ENCODE measurements around the gene TGFBR3. TPM values are rescaled to one million over a fixed set of nuclear protein-coding genes. Genes with fewer than 3 reads are reported as not detected.
"Not testable (repeated sequence)": the region's sequence is repeated elsewhere in the genome, so short reads cannot be mapped to it uniquely, and the experiment has no call there.

Gene TGFBR3
- total RNA-seq, 1 donor from 2014 or later = 51.7 TPM

DNA sequence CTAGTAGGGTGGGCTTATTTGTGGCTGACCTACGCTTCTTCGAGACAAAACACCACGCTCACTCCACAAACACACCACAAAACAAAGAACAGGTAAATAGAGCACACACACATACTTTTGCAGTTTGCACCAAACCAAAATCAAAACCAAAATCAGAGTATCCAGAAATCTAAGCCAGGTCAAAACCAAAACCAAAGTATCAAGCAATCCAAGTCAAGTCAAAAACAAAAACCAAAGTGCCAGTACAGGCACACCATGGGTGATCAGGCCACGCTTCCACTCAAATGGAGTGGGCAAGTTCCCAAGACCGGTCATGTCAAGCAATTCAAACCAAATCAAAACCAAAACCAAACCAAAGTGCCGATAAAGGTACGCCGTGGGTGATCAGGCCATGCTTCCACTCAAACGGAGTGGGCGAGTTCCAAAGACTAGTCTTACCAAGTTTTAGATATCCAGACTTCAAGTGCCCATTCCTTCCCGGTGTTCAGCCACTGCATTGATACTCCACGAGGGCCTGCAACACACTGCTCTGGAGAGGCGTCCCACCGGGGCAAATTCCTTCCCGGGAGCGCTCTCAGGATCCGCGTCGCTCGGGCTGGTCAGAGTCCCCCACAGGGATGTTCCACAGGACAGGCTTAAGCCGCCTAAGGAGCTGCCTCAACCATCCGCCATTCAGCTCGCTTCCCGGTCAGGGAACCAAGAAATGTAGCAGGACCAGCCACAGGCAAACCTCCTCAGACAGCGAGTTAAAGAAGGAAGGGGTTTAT is 216.2 kb downstream of the TGFBR3 start:
- intact Hi-C loops (cut with DNase I) = no loop called here
- TF ChIP-seq, protein P1, sequence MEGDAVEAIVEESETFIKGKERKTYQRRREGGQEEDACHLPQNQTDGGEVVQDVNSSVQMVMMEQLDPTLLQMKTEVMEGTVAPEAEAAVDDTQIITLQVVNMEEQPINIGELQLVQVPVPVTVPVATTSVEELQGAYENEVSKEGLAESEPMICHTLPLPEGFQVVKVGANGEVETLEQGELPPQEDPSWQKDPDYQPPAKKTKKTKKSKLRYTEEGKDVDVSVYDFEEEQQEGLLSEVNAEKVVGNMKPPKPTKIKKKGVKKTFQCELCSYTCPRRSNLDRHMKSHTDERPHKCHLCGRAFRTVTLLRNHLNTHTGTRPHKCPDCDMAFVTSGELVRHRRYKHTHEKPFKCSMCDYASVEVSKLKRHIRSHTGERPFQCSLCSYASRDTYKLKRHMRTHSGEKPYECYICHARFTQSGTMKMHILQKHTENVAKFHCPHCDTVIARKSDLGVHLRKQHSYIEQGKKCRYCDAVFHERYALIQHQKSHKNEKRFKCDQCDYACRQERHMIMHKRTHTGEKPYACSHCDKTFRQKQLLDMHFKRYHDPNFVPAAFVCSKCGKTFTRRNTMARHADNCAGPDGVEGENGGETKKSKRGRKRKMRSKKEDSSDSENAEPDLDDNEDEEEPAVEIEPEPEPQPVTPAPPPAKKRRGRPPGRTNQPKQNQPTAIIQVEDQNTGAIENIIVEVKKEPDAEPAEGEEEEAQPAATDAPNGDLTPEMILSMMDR (IDR thresholded peaks at IDR 0.05) = no peak
- Histone ChIP-seq H3K4me1 (no peaks in the 10 kb centered on the region), H3K36me3 (no peaks in the 10 kb centered on the region), H3K9me3 (no peaks in the 10 kb centered on the region), H3K27ac (no peak overlapping the region), H3K4me3 (no peak overlapping the region), H3K27me3 (ENCODE audit: low read depth) (no peaks in the 10 kb centered on the region)
- DNase-seq (no peak), ATAC-seq (no peak)

DNA sequence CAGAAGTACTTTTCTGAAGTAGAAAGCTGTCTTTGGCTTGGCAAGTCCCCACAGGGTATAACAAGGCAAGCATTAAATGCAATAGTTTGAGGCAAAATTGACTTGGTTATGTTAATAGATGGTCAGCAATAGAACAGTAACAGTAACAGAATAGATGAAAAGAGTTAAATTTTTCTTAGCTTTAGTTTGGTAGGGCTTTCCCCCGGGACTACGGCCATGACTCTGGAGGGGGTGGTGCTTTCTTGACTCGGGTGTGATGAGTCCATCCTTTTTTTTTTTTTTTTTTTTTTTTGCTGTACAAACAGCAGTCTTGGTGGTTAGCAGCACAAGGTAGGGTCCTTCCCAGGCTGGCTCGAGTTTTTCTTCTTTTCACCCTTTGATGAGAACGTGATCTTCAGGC is 219.3 kb downstream of the TGFBR3 start:
- H3K36me3 ChIP-seq; ATAC-seq; H3K27ac ChIP-seq; H3K4me3 ChIP-seq; H3K4me1 ChIP-seq; DNase-seq; intact Hi-C loops (cut with DNase I); H3K9me3 ChIP-seq; H3K27me3 ChIP-seq (ENCODE audit: low read depth): not testable (repeated sequence)

DNA sequence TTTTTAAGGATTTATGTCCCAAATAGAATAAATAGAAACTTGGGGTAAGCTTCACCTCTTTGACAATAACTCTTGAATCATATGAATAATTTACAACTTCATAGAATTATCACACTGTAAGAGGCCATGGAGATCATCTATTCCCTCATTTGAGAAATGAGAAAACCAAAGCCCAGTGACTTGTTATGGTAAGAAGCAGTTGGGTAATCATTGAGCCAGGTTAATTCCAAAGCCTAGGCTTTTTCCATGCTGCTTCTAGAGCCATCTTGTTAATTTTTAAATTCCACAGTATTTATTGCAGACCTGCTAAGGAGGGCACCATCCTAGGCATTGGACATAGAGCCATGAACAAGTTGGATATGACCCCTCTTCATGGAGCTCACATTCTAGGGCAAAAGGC is 224.8 kb downstream of the TGFBR3 start:
- no peaks in the 10 kb centered on the region for H3K4me1 ChIP-seq
- intact Hi-C loops (cut with DNase I) = no loop called here
- TF ChIP-seq, protein P1 (IDR thresholded peaks at IDR 0.05) = no peak
- H3K36me3 ChIP-seq = no peaks in the 10 kb centered on the region
- ATAC-seq (no peak), DNase-seq (no peak)
- H3K9me3 ChIP-seq = peaks cover 8% of the 10 kb centered on the region
- no peak overlapping the region for H3K4me3 ChIP-seq
- H3K27ac ChIP-seq = no peak overlapping the region
- no peaks in the 10 kb centered on the region for H3K27me3 ChIP-seq (ENCODE audit: low read depth)

DNA sequence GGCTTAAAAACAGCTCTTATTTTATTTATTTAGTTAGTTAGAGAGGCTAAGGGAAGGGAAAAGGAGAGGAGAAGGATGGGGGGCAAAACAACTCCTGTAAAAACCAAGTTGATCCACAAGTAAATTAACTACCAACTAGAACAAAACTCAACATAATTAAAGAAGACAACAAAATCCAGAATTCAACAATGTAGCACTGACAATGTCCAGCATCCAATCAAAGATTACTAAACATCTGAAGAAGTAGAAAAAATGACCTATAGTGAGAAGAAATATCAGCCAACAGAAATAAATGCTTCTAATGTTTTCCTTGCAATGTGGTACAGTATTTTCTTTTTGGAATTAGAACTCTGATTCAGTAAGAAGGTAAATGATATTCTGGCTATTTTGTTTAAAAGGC is 225.2 kb downstream of the TGFBR3 start:
- H3K27me3 ChIP-seq (ENCODE audit: low read depth) = no peaks in the 10 kb centered on the region
- H3K27ac ChIP-seq = no peak overlapping the region
- TF ChIP-seq, protein P1 (IDR thresholded peaks at IDR 0.05) = no peak
- DNase-seq (no peak), ATAC-seq (no peak)
- H3K36me3 ChIP-seq = no peaks in the 10 kb centered on the region
- peaks cover 8% of the 10 kb centered on the region for H3K9me3 ChIP-seq
- intact Hi-C loops (cut with DNase I) = no loop called here
- no peaks in the 10 kb centered on the region for H3K4me1 ChIP-seq
- H3K4me3 ChIP-seq = no peak overlapping the region

DNA sequence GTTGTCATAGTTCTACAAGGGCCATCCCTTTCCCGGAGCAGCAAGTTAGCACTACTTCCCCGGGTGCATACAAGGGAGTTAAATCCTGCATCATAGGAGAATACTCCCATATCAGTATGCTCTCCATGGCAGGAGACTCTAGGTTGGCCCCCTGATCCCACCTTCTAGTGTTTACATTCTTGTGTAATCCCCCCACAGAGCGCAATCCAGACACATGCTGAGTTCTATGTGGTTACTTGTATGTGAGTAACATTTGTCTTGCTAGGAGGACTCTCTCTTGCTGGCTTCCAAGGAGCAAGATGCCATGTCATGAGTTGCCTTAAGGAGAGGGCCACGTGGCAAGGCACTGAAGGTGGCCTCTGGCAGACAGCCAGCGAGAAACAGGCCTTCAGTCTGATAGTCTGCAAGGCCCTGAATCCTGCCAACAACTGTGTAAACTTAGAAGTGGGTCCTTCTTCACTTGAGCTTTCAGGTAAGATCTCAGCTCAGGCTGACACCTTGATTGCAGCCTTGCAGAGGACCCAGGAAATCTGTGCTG is 230.0 kb downstream of the TGFBR3 start:
- DNase-seq = no peak
- Histone ChIP-seq H3K36me3 (no peaks in the 10 kb centered on the region), H3K4me1 (peaks cover 15% of the 10 kb centered on the region), H3K4me3 (no peak overlapping the region), H3K27me3 (ENCODE audit: low read depth) (no peaks in the 10 kb centered on the region), H3K9me3 (peaks cover 4% of the 10 kb centered on the region), H3K27ac (no peak overlapping the region)
- TF ChIP-seq, protein P1 (IDR thresholded peaks at IDR 0.05) = no peak
- no peak for ATAC-seq
- intact Hi-C loops (cut with DNase I) = no loop called here

DNA sequence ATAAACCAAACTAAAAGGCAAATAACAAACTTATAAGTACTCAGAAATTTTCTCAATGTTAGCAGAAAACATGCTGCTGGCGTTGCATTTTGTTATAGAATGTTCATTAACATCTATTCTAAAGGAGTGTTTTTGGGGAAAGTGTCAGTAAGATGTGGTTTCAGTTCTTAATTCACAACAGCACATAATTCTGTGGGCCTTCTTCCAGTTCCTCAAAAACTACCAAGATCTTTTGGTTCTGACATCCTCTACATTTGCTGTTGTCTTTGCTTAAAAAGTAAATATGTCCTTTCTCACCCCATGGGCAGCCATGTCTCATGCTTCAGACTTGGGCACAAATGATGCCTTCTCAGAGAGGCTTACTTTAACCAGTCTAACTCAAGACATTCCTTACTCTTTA is 232.8 kb downstream of the TGFBR3 start:
- intact Hi-C loops (cut with DNase I) = no loop called here
- Histone ChIP-seq H3K27me3 (ENCODE audit: low read depth) (no peaks in the 10 kb centered on the region), H3K4me1 (peaks cover 15% of the 10 kb centered on the region), H3K4me3 (no peak overlapping the region), H3K27ac (no peak overlapping the region), H3K9me3 (no peaks in the 10 kb centered on the region), H3K36me3 (no peaks in the 10 kb centered on the region)
- DNase-seq (no peak), ATAC-seq (no peak)
- TF ChIP-seq, protein P1 (IDR thresholded peaks at IDR 0.05) = no peak
